GM19351 (cell line): ENCODE data around the gene FAM118A.
"Not testable (repeated sequence)": the region's sequence is repeated elsewhere in the genome, so short reads cannot be mapped to it uniquely, and the experiment has no call there.

Source experiments
- ATAC-seq: cut with Tn5 transposase; IDR thresholded peaks from one replicate; pipeline ENCODE4 v1.9.1; 2021; ENCODE audit warnings: mild to moderate bottlenecking, moderate library complexity; ENCODE audit not compliant: unreplicated experiment

FAM118A gene

DNA sequence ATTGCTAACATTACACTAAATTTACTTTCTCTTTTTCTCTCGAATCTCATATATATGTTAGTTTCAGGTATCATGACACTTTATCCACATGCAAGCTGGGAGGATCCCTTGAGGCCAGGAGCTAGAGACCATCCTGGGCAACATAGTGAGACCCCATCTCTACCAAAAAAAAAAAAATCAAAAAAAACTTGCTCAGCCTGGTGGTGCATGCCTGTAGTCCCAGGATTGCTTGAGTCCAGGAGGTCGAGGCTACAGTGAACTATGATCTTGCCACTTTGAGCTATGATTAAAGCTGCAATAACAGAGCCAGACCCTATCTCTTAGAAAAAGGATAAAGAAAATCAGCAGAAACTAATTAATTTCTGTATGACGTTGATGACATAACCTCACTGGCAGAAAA, 28.7 kb upstream of the FAM118A start:
- ATAC-seq = no peak

GRCh38 chr22:45284705-45285262, 24.9 kb upstream of the FAM118A start, which contains the start of gene UPK3A:
Gene UPK3A (plus strand): TSS chr22:45284949. CDS start chr22:45285014, 65 bp downstream.
- no peak for ATAC-seq

GRCh38 chr22:45285263-45286058, 24.3 kb upstream of the FAM118A start:
- ATAC-seq = no peak

DNA sequence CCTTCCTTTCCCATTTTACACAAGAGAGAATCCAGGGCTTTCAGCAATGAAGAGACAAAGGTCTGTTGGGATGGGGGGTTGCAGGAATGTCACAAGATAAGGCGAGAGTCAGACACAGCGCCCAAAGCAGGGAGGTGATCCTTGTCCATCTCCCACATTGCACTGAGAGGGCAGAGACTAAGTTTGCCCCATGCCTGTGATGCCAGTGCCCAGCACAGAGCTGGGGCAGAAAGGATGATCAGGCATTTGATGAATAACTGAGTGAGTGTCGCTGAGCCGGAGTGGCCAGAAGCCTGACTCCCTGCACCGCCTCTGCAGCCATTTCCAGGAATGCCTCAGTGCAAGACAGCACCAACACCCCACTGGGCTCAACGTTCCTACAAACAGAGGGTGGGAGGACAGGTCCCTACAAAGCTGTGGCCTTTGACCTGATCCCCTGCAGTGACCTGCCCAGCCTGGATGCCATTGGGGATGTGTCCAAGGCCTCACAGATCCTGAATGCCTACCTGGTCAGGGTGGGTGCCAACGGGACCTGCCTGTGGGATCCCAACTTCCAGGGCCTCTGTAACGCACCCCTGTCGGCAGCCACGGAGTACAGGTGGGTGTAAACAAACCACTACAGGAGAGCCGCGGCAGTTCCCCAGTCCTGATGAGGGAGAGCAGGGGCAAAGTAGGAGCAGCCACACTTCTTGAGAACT, 22.7 kb upstream of the FAM118A start:
- no peak for ATAC-seq

GRCh38 chr22:45290410-45290936, 19.3 kb upstream of the FAM118A start:
- ATAC-seq = no peak

DNA sequence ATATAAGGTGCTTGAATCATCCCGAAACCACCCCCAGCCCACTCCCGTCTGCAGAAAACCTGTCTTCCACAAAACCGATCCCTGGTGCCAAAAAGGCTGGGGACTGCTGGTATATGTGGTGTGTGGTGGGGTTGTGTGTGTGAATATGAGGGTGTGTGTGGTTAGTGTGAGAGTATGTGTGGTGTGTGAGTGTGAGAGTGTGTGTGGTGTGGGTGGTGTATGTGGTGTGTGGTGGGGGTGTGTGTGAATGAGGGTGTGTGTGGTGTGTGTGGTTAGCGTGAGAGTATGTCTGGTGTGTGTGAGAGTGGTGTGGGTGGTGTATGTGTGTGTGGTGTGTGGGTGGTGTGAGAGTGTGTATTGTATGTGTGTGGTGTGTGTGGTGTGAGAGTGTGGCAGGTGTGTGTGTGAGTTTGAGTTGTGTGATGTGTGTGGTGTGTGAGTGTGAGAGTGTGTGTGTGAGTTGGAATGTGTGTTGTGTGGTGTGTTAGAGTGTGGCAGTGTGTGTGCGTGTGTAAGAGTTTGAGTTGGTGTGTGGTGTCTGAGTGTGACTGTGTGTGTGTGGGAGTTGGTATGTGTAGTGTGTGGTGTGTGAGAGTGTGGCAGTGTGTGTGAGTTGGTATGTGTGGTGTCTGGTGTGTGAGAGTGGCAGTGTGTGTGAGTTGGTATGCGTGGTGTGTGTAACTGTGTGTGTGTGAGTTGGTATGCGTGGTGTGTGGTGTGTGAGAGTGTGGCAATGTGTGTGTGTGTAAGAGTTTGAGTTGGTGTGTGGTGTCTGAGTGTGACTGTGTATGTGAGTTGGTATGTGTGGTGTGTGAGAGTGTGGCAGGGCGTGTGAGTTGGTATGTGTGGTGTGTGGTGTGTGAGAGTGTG, 18.4 kb upstream of the FAM118A start:
- ATAC-seq = no peak

GRCh38 chr22:45291931-45292290, 17.8 kb upstream of the FAM118A start:
- no peak for ATAC-seq

DNA sequence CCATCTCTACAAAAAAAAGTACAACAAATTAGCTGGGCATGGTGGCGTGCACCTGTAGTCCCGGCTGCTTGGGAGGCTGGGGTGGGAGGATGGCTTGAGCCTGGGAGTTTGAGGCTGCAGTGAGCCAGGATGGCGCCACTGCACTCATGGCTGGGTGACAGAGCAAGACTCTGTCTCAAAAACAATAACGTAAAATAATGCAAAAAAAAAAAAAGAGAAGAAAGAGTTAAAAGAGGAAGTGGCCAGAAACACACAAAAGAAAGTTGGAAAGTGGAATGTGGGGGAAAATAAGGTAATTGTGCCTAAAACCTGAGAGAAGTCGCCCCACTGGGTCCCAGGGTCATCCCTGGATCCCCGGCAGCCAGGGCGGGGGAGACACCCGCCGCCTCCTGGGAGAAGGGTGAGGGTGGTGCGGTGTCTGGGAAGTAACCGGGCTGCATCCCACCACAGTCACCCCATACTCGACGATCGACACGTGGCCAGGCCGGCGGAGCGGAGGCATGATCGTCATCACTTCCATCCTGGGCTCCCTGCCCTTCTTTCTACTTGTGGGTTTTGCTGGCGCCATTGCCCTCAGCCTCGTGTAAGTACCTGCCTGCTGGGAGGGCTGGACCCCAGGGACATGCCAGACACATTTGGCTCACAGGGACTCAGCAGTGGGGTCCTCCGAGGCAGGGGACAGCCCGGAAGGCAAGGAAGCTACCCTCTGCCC, 16.8 kb upstream of the FAM118A start:
- no peak for ATAC-seq

DNA sequence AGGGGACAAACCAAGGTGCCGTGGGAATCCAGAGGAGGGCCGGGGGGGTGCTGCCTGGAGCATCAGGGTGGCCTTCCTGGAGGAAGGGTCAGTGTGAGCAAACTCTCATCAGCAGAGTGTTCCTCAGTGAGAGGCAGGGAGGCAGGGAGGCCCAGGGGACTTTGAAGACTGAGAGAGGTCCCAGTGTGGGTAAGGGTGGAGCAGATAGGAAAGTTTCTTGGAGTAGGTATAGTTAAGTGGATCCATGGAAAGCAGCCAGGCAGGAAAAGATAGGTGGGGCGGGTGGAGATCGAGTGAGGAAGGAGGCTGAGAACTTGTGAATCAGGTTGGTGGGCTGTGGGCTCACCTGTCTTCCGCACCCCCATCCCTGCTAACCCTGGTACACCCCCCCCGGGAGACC, 15.7 kb upstream of the FAM118A start:
- ATAC-seq = no peak

- ATAC-seq = not testable (repeated sequence)
Observed at GRCh38 chr22:45295004-45295403, 14.7 kb upstream of the FAM118A start.

DNA sequence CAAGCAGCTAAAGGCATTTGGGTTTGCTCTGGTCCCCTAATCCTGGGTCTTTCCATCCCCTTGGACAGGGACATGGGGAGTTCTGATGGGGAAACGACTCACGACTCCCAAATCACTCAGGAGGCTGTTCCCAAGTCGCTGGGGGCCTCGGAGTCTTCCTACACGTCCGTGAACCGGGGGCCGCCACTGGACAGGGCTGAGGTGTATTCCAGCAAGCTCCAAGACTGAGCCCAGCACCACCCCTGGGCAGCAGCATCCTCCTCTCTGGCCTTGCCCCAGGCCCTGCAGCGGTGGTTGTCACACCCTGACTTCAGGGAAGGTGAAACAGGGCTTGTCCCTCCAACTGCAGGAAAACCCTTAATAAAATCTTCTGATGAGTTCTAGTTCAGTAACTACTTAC, 14.2 kb upstream of the FAM118A start:
- no peak for ATAC-seq

DNA sequence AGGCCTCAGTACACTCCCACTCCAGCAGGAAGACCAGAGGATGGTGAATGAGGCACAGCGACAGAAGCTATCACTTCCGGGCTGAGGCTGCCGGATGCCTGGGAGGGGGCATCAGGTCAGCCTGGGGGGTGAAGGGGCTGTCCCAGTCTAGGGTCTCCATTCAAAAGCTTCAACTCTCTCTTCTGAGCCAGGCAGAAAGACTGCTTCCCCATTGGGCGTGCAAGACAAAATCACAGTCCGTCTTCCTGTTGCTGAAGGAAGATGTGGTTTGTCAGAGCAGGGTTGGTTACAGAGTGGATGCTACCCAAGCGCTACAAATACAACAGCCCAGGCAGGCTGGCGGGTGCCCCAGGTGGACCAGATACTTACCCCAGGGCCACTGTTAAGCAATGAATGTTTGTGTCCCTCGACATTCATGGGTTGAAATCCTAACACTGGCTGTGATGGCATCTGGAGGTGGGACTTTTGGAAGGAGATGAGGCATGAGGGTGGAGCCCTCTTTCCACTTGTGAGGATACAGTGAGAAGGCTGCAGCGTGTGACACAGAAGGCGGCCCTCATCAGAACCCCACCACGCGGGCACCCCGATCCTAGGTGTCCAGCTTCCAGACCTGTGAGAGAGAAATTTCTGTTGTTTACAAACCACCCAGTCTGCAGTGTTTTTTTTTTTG, 13.0 kb upstream of the FAM118A start:
- ATAC-seq = no peak

DNA sequence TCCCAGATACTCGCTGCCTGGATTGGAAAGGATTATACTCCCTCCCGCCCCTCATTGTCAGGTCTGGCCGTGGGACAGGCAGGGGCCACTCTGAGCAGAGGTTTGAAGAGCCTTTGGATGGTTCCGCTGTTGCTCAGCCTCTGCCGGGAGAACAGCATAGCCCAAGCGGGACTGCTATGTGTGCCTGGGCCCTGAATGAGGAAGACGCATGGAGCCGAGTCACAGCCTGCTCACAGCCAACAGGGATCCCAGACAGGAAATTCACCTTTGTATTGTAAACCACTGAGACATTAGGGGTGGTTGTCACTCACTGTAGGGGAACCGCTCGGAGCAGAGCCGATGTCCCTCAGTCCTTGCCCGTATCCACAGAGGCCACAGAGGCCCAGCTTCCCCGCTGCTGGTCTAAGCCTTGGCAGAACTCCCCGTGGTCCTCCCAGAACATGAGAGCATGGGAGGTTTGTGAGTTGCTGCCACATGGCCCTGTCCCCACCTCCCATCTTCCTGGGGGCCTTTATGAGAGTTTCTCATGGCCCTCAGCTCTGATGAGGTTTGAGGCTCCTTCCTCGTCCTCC, 10.7 kb upstream of the FAM118A start:
- no peak for ATAC-seq

DNA sequence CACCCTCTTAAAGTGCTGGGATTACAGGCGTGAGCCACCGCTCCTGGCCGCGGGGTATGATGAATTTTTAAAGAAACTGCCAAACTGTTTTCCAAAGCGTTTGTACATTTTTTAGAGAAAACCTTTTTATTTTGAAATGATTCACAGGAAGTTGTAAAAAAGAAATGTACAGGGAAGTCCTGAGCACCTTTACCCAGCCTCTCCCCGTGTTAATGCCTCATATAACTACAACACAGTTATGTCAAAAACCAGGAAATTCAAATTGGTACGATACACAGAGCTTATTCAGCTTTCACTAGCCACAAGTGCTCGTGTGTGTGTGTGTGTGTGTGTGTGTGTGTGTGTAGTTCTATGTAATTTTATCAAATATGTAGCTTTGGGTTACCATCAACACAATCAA, 7.0 kb upstream of the FAM118A start:
- no peak for ATAC-seq

DNA sequence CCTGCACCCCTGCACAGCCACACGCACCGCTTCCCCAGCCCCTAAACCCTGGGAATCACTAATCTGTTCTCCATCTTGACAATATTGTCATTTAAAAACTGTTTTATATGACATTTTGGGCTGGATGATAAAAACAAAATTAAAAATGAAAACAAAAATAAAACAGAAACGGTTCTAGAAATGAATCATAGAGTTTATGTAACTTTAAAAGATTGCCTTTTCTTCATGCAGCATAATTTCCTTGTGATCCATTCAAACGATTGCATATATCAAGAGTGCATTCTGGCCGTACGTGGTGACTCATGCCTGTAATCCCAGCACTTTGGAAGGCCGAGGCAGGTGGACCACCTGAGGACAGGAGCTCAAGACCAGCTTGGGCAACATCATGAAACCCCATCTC, 6.6 kb upstream of the FAM118A start:
- ATAC-seq = no peak

DNA sequence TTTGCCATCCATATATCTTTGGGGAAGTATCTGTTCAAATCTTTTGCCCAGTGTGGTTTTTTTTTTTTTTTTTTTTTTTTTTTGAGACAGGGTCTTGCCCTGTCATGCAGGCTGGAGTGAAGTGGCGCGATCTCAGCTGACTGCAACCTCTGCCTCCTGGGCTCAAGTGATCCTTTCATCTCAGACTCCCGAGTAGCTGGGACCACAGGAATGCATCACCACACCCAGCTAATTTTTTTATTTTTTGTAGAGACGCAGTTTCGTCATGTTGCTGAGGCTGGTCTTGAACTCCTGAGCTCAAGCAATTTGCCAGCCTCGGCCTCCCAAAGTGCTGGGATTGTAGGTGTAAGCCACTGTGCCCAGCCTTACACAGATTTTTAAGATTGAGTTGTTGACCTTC, 4.8 kb upstream of the FAM118A start:
- no peak for ATAC-seq

- no peak for ATAC-seq
Observed at GRCh38 chr22:45305456-45306075, 4.2 kb upstream of the FAM118A start.

DNA sequence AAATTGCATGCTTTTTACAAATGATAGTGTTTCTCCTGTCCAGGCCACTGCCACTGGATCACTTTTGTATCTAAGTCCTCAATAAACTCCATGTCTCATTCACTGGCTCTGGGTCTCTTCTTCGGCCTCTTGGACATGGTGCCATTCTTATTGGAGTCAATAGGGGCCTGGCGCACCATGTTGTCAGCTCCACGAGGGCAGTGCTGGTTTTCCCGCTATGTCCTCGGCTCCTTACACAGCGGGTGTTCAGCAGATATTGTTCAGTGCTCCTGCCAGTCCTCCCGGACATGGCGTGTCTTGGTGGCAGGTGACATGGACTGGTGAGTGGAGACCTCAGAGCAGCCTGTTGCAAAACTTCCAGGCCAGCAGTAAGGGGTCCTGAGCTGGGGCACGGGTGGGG, 3.6 kb upstream of the FAM118A start:
- no peak for ATAC-seq

DNA sequence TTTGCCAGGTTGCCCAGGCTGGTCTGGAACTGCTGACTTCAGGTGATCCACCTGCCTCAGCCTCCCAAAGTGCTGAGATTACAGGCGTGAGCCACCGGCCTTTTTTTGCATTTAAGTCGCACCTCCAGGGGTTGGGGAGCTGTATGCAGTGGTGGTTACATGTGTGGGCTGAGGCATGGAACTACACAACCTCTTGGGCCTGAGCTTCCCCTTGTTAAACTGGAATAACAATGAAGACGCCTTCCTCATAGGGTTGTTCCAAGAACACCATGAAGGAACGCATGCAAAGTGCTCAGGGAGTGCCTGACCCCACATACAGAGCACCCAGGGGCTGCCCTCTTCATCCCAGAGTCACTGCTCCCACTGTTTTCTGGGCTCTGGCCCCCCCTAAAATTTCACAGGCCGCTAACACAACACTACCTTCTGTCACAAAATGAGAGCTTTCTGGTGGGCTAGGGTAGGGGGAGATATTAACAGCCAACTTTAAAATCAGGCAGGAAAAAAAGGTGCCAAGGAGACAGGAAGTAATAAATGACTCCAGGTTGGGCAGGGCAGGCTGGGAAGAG, 1.3 kb upstream of the FAM118A start:
- ATAC-seq = no peak
